HEK293 (cell line): ENCODE measurements around the gene GALE.
A peak's percentile ranks its signal among the peaks of the same experiment; 100 is the strongest.

ENCODE experiments used
- CTCF ChIA-PET: fragments of 350-600 bp; formaldehyde crosslinking; extraction: SDS; loops from one replicate; lab custom pipeline; 2021; ENCODE audit warnings: antibody characterized with exemption; lab: Yijun Ruan, JAX
- POLR2A ChIA-PET: fragments of 300-600 bp; formaldehyde crosslinking; extraction: SDS; loops from one replicate; lab custom pipeline; 2020; ENCODE audit warnings: antibody characterized with exemption, inconsistent platforms; lab: Yijun Ruan, JAX
- H3K27ac ChIP-seq: fragments of 200-500 bp; sonication (Bioruptor generic); 2 replicates; pipeline ENCODE4 v1.5.1; 2014; ENCODE audit warnings: low read depth, low read length, control low read depth, inconsistent platforms; ENCODE audit errors: extremely low read depth
- H3K36me3 ChIP-seq, 2 experiments: fragments of 200-500 bp in 1 of 2; sonication (Bioruptor generic) in 1 of 2; 1 replicate in 1 of 2; 2 replicates in 1 of 2; pipeline ENCODE4 v1.5.1; 2014 to 2017; ENCODE audit warnings: inconsistent platforms in 2 of 2, low read length in 2 of 2; ENCODE audit not compliant: control insufficient read depth in 2 of 2, insufficient read depth in 1 of 2
- H3K4me1 ChIP-seq: fragments of 200-500 bp; sonication (Bioruptor generic); 2 replicates; pipeline ENCODE4 v1.5.1; 2014; ENCODE audit warnings: mild to moderate bottlenecking, low read length, inconsistent platforms; ENCODE audit not compliant: control insufficient read depth, insufficient read depth
- H3K4me3 ChIP-seq: 2 replicates; pipeline ENCODE4 v1.5.1; 2011; ENCODE audit warnings: low read depth, mild to moderate bottlenecking, control low read depth, low read length, moderate library complexity
- H3K9me3 ChIP-seq: fragments of 200-500 bp; sonication (Bioruptor generic); 2 replicates; pipeline ENCODE4 v1.5.1; 2014; ENCODE audit warnings: low read depth, low read length, inconsistent platforms; ENCODE audit not compliant: control insufficient read depth, insufficient read depth
- KLF7 ChIP-seq: fragments of 450-650 bp; formaldehyde crosslinking; IDR thresholded peaks from 2 replicates; pipeline ENCODE4 v1.5.1; 2016; ENCODE audit warnings: missing biosample characterization, missing genetic modification characterization, borderline replicate concordance
- PRDM1 ChIP-seq: fragments of 450-650 bp; formaldehyde crosslinking; IDR thresholded peaks from 2 replicates; pipeline ENCODE4; 2016; ENCODE audit warnings: missing biosample characterization, missing genetic modification characterization
- PRDM6 ChIP-seq: fragments of 450-650 bp; formaldehyde crosslinking; IDR thresholded peaks from 2 replicates; pipeline ENCODE4 v1.5.1; 2017; ENCODE audit warnings: missing biosample characterization, missing genetic modification characterization
- SCRT1 ChIP-seq: fragments of 450-650 bp; formaldehyde crosslinking; IDR thresholded peaks from 2 replicates; pipeline ENCODE4 v1.5.1; 2016; ENCODE audit warnings: missing biosample characterization, missing genetic modification characterization, borderline replicate concordance
- SP2 ChIP-seq: fragments of 450-650 bp; formaldehyde crosslinking; IDR thresholded peaks from 2 replicates; pipeline ENCODE4 v1.5.1; 2016; ENCODE audit warnings: missing biosample characterization, missing genetic modification characterization
- SP3 ChIP-seq: fragments of 450-650 bp; formaldehyde crosslinking; IDR thresholded peaks from 2 replicates; pipeline ENCODE4 v1.5.1; 2016; ENCODE audit warnings: missing biosample characterization, missing genetic modification characterization
- ZBTB48 ChIP-seq: fragments of 450-650 bp; formaldehyde crosslinking; IDR thresholded peaks from 2 replicates; pipeline ENCODE4 v1.5.1; 2016; ENCODE audit warnings: missing biosample characterization, missing genetic modification characterization
- ZFHX2 ChIP-seq: fragments of 450-650 bp; formaldehyde crosslinking; conservative IDR thresholded peaks from 2 replicates; pipeline ENCODE4 v1.5.1; 2016; ENCODE audit warnings: missing biosample characterization, missing genetic modification characterization
- ZNF157 ChIP-seq: fragments of 450-650 bp; formaldehyde crosslinking; IDR thresholded peaks from 2 replicates; pipeline ENCODE4 v1.5.1; 2016; ENCODE audit warnings: missing biosample characterization, missing genetic modification characterization
- ZNF248 ChIP-seq: fragments of 450-650 bp; formaldehyde crosslinking; IDR thresholded peaks from 2 replicates; pipeline ENCODE4 v1.5.1; 2017; ENCODE audit warnings: missing biosample characterization, missing genetic modification characterization
- ZNF280D ChIP-seq: fragments of 450-650 bp; formaldehyde crosslinking; IDR thresholded peaks from 2 replicates; pipeline ENCODE4 v1.5.1; 2016; ENCODE audit warnings: missing biosample characterization, missing genetic modification characterization
- ZNF324 ChIP-seq: fragments of 450-650 bp; formaldehyde crosslinking; IDR thresholded peaks from 2 replicates; pipeline ENCODE4 v1.5.1; 2016; ENCODE audit warnings: missing biosample characterization, missing genetic modification characterization
- ZNF354C ChIP-seq: fragments of 450-650 bp; formaldehyde crosslinking; IDR thresholded peaks from 2 replicates; pipeline ENCODE4 v1.5.1; 2016; ENCODE audit warnings: missing biosample characterization, missing genetic modification characterization, low read depth, borderline replicate concordance
- ZNF449 ChIP-seq: fragments of 450-650 bp; formaldehyde crosslinking; IDR thresholded peaks from 2 replicates; pipeline ENCODE4 v1.5.1; 2017; ENCODE audit warnings: missing biosample characterization, mild to moderate bottlenecking, missing genetic modification characterization, moderate library complexity
- ZNF571 ChIP-seq: fragments of 450-650 bp; formaldehyde crosslinking; IDR thresholded peaks from 2 replicates; pipeline ENCODE4 v1.5.0; 2017; ENCODE audit warnings: missing biosample characterization, missing genetic modification characterization
- ZNF645 ChIP-seq: fragments of 450-650 bp; formaldehyde crosslinking; IDR thresholded peaks from 2 replicates; pipeline ENCODE4; 2016; ENCODE audit warnings: missing biosample characterization, missing genetic modification characterization
- ZNF707 ChIP-seq: fragments of 450-650 bp; formaldehyde crosslinking; IDR thresholded peaks from 2 replicates; pipeline ENCODE4 v1.5.1; 2016; ENCODE audit warnings: missing biosample characterization, missing genetic modification characterization
- ZNF837 ChIP-seq: fragments of 450-650 bp; formaldehyde crosslinking; IDR thresholded peaks from 2 replicates; pipeline ENCODE4 v1.5.1; 2016; ENCODE audit warnings: missing biosample characterization, missing genetic modification characterization
- TF ChIP-seq, protein P1 (sequence below): fragments of 450-650 bp; formaldehyde crosslinking; IDR thresholded peaks from 2 replicates; pipeline ENCODE4 v1.5.1; 2016; ENCODE audit warnings: missing biosample characterization, missing genetic modification characterization

GALE gene

GRCh38 chr1:23825076-23825761 is 24.7 kb upstream of the GALE start, which contains the start of gene HMGCL (continued):
- no peak for TF ChIP-seq ZNF280D (tag by site-specific recombination)
- no peak for TF ChIP-seq ZNF248
- no peak for TF ChIP-seq ZNF645 (tag by site-specific recombination)
- peak; percentile 75 for TF ChIP-seq SP2 (tag by site-specific recombination)
- no peak for TF ChIP-seq ZNF157 (tag by site-specific recombination)
- no peak for TF ChIP-seq SCRT1 (tag by site-specific recombination)
- TF ChIP-seq ZBTB48 (tag by site-specific recombination), result peak; percentile 17; the same call in 1 of the 2 replicates
- no peak for TF ChIP-seq PRDM6 (tag by site-specific recombination)
- no peak for TF ChIP-seq ZNF449 (tag by site-specific recombination)
- TF ChIP-seq ZFHX2 (tag by site-specific recombination), result peak; percentile 84
- TF ChIP-seq KLF7 (tag by site-specific recombination), result peak; percentile 33; the same call in 1 of the 2 replicates
- no peak for TF ChIP-seq ZNF571 (tag by site-specific recombination)
- no peak; the same call in 1 of the 2 replicates for TF ChIP-seq ZNF324 (tag by site-specific recombination)
- no peak for TF ChIP-seq ZNF707 (tag by site-specific recombination)
- TF ChIP-seq ZNF354C (tag by site-specific recombination), result no peak
- TF ChIP-seq, protein P1, sequence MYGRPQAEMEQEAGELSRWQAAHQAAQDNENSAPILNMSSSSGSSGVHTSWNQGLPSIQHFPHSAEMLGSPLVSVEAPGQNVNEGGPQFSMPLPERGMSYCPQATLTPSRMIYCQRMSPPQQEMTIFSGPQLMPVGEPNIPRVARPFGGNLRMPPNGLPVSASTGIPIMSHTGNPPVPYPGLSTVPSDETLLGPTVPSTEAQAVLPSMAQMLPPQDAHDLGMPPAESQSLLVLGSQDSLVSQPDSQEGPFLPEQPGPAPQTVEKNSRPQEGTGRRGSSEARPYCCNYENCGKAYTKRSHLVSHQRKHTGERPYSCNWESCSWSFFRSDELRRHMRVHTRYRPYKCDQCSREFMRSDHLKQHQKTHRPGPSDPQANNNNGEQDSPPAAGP (tag by site-specific recombination), result peak; percentile 84
- peak; percentile 79 for TF ChIP-seq SP3 (tag by site-specific recombination)
- TF ChIP-seq, all 188 proteins: peak for 47

- CTCF ChIA-PET, result interaction anchor here (0.7 to 5.7 kb wide), 6 partner anchors 11 to 92 kb away, joined by 3 to 80 read pairs (median 6); partner anchors contain the start of gene PITHD1
- TF ChIP-seq PRDM1 (tag by site-specific recombination), result peak; percentile 91
- no peak for TF ChIP-seq ZNF837
These were observed 24.1 kb upstream of the GALE start for GRCh38 chr1:23824711-23825075.

More at GRCh38 chr1:23824711-23825075, 24.1 kb upstream of the GALE start:
- no peaks in the 10 kb centered on the region for H3K36me3 ChIP-seq
- no peaks in the 10 kb centered on the region for H3K9me3 ChIP-seq
- no peaks in the 10 kb centered on the region for H3K4me1 ChIP-seq
- H3K27ac ChIP-seq, result peak overlapping the region; percentile 57
- peak overlapping the region; percentile 97 for H3K4me3 ChIP-seq
- POLR2A ChIA-PET, result interaction anchor here (0.6 to 3.1 kb wide), 10 partner anchors 8 to 412 kb away, joined by 3 to 11 read pairs (median 4); partner anchors contain the start of genes GALE, PITHD1 and PNRC2
